Neural crest cell (in vitro differentiated cells): Measurements from ENCODE around the gene PJVK. TPM values are rescaled to one million over a fixed set of nuclear protein-coding genes. Genes with fewer than 3 reads are reported as not detected.
"Not testable (repeated sequence)": the region's sequence is repeated elsewhere in the genome, so short reads cannot be mapped to it uniquely, and the experiment has no call there.

ENCODE experiments used
- DNase-seq: peaks from one replicate; pipeline ENCODE4 v3.0.0; 2021; ENCODE audit warnings: low read depth, mixed read lengths, low spot score
- H3K27ac Mint-ChIP-seq: one replicate; pipeline ENCODE4 v1.8.0; 2021; ENCODE audit warnings: mild to moderate bottlenecking, mixed read lengths; ENCODE audit not compliant: unreplicated experiment
- H3K27me3 Mint-ChIP-seq: 2 replicates; pipeline ENCODE4 v1.8.0; 2021; ENCODE audit warnings: low read depth, mild to moderate bottlenecking, mixed read lengths
- H3K36me3 Mint-ChIP-seq: 2 replicates; pipeline ENCODE4 v1.8.0; 2021; ENCODE audit warnings: low read depth, mild to moderate bottlenecking, mixed read lengths
- H3K4me1 Mint-ChIP-seq: 2 replicates; pipeline ENCODE4 v1.8.0; 2021; ENCODE audit warnings: mixed read lengths
- H3K4me3 Mint-ChIP-seq: one replicate; pipeline ENCODE4 v1.8.0; 2021; ENCODE audit warnings: mild to moderate bottlenecking, mixed read lengths
- H3K9me3 Mint-ChIP-seq: 2 replicates; pipeline ENCODE4 v1.8.0; 2021; ENCODE audit warnings: mixed read lengths
- CTCF ChIP-seq: fragments of 200-600 bp; sonication (generic); conservative IDR thresholded peaks from 2 replicates; pipeline ENCODE4 v1.5.0; 2021; ENCODE audit warnings: antibody characterized with exemption, mild to moderate bottlenecking
- total RNA-seq: library from RNA; stranded (reverse); gene quantifications from 2 replicates; pipeline ENCODE4 v1.2.1, GENCODE V29; 2021

Gene PJVK
- total RNA-seq, 1 donor from 2014 or later, result 5.8 TPM

- Mint-ChIP-seq H3K4me1 (peaks cover 35% of the 10 kb centered on the region), H3K27ac (no peak overlapping the region), H3K36me3 (peaks cover 10% of the 10 kb centered on the region), H3K4me3 (peak overlapping the region; percentile 90), H3K27me3 (no peaks in the 10 kb centered on the region), H3K9me3 (no peaks in the 10 kb centered on the region)
- no peak for TF ChIP-seq CTCF
- DNase-seq, result no peak
Measured at GRCh38 chr2:178452334-178452733, 1.2 kb downstream of the PJVK start.

- peaks cover 9% of the 10 kb centered on the region for H3K36me3 Mint-ChIP-seq
- DNase-seq, result no peak
- no peak overlapping the region for H3K27ac Mint-ChIP-seq
- H3K4me3 Mint-ChIP-seq, result no peak overlapping the region
- peaks cover 34% of the 10 kb centered on the region for H3K4me1 Mint-ChIP-seq
- no peak for TF ChIP-seq CTCF
- no peaks in the 10 kb centered on the region for H3K27me3 Mint-ChIP-seq
- no peaks in the 10 kb centered on the region for H3K9me3 Mint-ChIP-seq
Measured at GRCh38 chr2:178452870-178453269, 1.7 kb downstream of the PJVK start.

DNA sequence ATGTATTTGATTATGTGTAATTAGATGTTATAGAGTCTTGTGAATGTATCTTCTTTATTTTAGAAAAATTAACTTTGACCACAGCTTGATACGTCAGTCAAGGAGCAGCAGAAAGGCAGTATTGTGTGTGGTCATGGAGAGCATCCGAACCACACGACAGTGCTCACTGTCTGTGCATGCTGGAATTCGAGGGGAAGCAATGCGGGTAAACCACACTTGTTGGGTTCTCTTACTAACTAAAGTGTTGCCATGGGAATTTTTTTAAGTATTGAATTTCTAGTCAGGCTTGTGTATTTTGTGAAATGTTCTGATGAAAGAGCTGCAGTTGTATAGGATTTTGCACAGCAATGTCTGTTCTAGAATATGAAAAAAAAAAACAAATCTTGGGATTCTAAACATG lies 4.8 kb downstream of the PJVK start:
- peaks cover 12% of the 10 kb centered on the region for H3K4me1 Mint-ChIP-seq
- no peaks in the 10 kb centered on the region for H3K9me3 Mint-ChIP-seq
- no peaks in the 10 kb centered on the region for H3K36me3 Mint-ChIP-seq
- H3K4me3 Mint-ChIP-seq, result no peak overlapping the region
- DNase-seq, result no peak
- no peaks in the 10 kb centered on the region for H3K27me3 Mint-ChIP-seq
- no peak for TF ChIP-seq CTCF
- no peak overlapping the region for H3K27ac Mint-ChIP-seq

DNA sequence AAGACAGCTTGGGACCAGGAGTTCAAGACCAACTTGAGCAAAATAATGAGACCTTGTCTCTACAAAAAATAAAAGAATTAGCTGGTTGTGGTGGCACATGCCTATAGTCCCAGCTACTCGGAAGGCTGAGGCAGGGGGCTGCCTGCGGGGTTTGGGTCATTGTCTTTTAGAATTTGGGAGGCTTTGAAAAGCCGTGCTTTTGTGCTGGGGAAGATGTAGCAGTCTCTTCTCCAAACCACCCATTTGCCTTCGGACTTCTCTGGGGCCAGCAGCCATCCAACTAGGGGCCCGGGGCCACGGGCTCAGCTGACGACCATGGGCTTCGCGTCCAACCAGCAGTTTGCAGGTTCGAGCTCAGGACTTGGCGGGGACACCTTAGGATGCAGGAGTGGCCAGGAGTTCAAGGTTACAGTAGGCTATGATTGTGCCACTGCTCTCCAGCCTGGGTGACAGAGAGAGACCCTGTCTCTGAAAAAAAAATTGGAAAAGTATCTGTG lies 6.3 kb downstream of the PJVK start:
- Mint-ChIP-seq H3K27me3 (no peaks in the 10 kb centered on the region), H3K9me3 (no peaks in the 10 kb centered on the region), H3K27ac (no peak overlapping the region), H3K4me1 (peaks cover under 1% of the 10 kb centered on the region), H3K4me3 (no peak overlapping the region), H3K36me3 (no peaks in the 10 kb centered on the region)
- TF ChIP-seq CTCF, result no peak
- no peak for DNase-seq

DNA sequence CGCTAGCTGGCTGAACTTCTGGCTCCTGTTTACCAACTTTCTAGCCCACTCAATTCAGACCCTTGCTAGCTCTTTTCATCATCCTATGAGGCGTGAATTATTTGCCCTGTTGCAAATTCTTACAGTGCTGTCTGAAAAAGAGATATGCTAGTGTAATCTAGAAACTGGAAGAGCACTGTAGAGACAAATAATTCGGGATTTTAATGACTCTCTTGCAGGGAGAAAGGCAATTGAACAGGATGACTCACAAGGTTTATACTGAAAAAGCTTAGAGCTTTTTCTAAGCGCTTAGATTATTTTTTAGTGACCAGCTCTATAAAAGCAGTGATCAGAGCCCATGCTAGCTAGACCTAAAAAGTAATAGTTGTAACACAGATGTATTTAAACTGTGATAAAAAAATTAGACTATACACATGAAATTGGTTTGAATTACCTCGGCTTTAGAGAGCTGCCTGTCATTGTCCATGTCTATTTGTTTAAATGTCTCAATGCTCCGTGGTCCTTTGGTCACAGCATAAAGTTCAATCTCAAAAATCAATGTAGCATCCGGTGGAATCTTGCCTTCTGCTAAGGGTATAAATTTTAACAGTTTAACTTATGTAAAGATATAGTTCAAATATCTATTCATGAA lies 18.2 kb downstream of the PJVK start:
- peaks cover 9% of the 10 kb centered on the region for H3K36me3 Mint-ChIP-seq
- no peak overlapping the region for H3K4me3 Mint-ChIP-seq
- peaks cover 3% of the 10 kb centered on the region for H3K4me1 Mint-ChIP-seq
- H3K9me3 Mint-ChIP-seq, result no peaks in the 10 kb centered on the region
- H3K27ac Mint-ChIP-seq, result no peak overlapping the region
- TF ChIP-seq CTCF, result no peak
- no peak for DNase-seq
- no peaks in the 10 kb centered on the region for H3K27me3 Mint-ChIP-seq

DNA sequence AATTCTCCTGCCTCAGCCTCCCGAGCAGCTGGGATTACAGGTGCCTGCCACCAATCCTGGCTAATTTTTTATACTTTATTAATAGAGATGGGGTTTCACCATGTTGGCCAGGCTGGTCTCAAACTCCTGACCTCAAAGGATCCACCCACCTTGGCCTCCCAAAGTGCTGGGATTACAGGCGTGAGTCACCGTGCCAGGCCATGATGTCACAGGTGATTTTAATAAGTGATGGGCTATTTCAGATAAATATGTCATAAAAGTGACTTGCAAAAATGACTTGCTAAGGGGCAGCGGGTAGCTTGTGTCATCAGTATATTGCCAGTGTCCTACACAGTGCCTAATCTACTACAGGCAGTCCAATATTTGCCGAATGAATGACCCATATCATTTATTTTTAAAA lies 20.1 kb downstream of the PJVK start:
- H3K27ac Mint-ChIP-seq, H3K9me3 Mint-ChIP-seq, H3K27me3 Mint-ChIP-seq, DNase-seq, H3K4me3 Mint-ChIP-seq, H3K36me3 Mint-ChIP-seq: not testable (repeated sequence)
- H3K4me1 Mint-ChIP-seq, result peaks cover 11% of the 10 kb centered on the region
